HG02852 (cell line): ENCODE results near the gene CSF1R.

ENCODE experiments used
- ATAC-seq: cut with Tn5 transposase; IDR thresholded peaks from one replicate; pipeline ENCODE4 v1.9.1; 2021; ENCODE audit warnings: mild to moderate bottlenecking, moderate library complexity; ENCODE audit not compliant: unreplicated experiment

Gene CSF1R

DNA sequence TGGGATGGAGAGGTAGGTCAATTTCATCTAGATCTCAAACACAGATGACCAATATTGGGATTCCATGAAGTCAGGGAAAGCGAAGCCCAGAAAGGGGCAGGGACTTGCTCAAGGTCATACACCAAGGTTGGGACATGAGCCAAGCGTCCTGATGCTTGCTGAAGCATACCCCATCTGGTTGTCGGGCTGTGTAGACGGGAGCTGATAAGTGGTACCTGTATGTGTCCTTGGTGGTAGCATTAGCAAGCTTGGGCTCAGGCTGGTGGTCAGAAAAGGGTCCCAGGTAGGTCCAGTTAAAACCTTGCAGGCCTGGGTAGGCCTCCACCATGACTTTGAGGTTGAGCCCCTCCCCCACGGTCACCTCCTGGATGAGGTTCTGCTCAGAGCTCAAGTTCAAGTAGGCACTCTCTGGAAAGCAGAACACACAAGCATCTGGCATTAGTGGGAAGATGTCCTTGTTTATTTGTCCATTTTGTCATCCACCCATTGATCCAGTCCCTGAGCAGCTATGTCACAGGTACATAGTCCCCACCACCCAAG is 13.2 kb downstream of the CSF1R start:
- ATAC-seq, result no peak

DNA sequence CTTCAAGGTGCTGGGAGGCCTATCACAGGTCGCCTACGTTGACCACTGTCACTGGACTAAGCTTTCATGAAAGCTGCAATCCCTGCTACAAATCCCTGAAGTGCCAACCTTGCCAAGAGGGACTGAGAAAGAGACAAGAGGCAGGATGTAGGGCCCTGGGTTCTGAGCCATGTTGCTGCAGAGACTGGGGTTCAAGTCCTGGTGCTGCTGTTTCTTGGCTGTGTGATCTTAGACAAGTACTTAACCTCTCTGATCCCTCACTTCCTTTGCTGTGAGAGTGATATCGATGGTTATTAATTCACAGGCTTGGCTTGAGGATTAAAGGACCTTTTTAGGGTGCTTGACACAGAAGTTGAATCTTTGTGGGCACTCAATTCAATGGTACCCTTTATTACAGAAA is 15.5 kb downstream of the CSF1R start:
- no peak for ATAC-seq

DNA sequence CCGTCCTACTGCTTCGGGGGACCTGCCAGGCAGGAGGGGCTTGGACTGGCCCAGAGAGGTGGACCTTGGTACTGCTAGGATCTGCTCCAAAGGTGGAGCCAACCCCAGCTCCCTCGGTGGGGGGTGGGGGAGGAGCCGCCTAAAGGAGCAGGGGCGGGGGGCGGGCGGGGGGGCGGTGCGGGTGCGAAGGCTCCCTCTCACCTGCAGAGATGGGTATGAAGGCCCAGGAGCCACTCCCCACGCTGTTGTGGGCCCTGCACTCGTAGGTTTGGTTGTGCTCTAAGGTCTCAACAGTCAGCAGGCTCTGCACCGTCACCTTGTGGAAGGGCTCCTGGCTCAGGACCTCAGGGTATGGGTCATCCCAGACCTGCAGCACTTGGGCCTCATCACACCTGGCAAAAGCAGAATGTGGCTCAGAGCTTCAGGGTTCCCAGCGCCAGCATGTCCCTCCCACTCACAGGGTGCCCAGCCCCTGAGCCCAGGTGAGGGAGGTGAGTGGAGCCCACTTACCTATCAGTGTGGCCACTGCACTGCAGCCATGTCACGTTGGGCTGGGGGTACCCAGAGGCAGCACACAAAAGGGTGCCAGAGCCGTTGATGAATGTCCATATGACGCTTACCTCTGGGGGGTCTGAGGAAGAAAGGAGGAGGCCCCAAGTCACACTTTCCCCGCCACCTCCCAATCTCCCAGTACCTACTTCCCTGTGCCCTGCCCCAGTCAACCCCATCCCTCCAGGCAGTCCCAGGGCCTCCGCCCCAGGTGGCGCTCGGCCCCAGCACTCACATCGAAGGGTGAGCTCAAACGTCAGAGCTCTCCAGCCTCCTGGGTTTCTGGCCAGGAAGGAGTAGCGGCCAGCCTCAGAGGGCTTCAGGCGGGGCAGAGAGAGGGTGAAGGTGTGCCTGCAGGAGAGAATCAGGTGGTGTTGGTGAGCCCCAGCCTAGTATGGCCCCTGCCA is 16.4 kb downstream of the CSF1R start:
- no peak for ATAC-seq

DNA sequence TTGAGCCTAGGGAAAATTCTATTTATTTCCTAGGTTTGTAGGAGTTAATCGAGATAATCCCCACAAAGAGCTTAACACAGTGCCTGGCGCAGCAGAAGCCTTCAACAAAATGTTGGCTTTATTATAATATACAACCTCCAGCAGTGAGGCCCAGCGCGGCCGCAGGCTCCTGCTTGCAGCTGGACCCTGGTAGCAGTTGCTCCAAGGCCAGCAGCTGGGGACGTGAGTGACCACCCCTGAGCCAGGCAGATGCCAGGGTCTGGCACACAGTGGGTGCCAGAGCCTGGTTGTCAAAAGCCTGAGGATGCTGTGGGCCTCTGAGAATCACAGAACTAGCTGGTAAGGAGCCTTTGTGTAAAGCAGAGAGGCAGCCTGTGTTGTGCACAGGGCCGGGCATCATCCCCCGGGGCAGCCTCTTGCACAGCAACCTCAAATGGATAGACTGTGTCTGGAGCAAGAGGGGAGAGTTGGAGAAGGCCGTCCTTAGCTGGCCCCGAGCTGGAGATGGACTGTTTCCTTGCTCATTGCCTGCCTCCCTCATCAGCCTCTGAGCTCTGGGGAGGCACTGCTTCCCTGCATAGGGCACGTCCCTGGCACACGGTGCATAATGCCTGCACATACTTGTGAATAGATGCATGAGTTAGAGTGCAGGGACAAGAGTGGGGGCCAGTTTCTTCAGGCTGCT is 17.3 kb downstream of the CSF1R start:
- ATAC-seq, result no peak

DNA sequence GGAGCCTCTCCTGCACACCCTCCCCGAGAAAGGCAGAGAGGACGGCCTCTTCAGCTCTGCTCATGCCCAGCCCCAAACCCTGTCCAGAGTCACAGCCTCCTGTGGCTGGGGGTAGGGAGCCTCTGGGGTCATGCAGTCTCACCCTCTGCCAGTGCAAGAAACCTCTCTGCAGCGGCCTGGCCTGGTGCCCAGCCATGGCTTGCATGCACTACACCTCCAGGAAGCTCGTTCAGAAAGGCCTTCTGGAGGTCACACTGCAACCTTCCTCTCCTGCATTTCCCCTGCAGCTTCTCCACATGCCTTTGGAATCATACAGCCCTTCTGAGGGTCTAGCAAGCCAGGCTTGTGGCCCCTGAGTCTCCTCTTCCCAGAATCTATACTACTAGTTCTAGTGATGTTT is 17.9 kb downstream of the CSF1R start:
- no peak for ATAC-seq

DNA sequence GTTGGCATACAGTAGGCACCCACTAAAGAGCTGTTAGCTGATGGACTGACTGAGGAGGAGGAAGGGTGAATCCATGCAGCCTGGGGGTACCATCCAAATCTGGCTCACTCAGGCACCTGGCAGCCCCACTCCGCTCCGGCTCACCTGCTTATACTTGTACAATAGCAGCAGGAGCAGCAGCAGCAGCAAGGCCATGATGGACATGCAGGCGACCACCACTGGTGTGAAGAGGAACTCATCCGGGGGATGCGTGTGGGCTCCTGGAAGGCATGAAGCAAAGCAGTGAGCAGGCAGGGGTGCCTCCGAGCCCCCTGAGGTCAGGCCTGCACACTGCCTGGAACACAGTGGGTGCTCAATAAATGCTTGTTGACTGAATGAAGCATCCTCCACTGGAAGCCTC is 18.3 kb downstream of the CSF1R start:
- ATAC-seq, result no peak

DNA sequence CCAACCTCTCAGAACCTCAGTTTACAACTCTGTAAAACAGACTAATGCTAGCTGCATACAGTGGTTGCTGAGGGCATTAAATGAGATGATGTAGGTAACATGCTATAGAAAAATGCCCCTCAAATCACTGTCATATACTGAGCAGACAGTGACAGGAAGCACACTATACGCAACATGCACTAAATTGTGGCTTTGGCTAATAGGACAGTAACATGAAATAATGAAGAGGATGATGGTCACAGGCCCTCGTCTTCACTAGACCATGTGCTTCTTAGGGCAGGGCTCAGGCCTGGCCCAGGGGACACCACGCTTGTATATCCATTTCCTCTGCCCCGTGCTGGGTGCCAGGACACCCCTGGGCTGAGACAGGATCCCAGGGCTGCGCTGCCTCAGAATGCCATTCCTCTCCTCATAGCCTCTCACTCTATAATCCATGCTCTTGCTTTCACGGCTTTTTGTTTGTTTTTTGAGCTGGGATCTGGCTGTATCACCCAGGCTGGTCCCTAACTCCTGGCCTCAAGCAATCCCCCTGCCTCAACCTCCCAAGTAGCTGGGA is 18.9 kb downstream of the CSF1R start:
- no peak for ATAC-seq

DNA sequence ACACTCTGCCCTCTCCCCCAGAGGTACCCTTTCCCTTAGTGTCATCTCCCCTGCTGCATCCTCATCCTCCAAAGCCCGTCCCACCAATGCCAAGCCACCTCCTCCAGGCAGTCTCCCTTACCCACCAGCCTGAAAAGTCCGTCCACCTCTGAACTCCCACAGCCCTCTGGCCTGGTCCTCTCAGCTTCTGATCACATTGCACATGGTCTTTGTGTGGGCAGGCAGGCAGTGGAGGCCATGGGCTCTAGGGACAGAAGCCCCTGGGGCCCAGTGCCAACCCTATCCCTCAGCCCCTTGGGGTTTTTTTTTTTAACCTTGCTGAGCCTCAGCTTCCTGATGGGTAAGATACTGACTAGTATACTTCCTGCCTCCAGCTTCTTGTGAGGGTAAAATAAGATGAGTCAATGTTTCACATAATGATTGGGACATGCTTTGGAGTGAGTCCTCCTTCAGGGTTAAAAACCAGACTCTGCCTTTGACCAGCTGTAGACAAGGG is 19.4 kb downstream of the CSF1R start:
- no peak for ATAC-seq

DNA sequence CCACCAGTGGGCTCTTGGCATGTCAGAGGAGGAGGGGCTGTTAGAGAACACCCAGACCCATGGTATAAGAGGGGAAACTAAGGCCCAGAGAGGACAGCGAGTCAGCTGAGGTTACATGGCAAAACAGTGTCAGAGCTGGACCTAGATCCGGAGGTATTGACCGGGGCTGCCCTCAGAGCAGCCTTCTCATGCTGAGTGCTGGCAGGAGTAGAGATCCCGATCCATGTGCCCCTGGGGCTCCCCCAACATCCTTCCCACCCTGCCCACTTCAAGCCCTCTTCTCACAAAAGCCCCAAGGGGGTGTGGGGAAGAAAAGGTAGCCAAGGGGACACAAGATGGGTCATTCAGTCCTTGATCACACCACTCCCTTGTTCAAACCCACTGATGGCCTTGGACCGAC is 19.9 kb downstream of the CSF1R start:
- ATAC-seq, result no peak

DNA sequence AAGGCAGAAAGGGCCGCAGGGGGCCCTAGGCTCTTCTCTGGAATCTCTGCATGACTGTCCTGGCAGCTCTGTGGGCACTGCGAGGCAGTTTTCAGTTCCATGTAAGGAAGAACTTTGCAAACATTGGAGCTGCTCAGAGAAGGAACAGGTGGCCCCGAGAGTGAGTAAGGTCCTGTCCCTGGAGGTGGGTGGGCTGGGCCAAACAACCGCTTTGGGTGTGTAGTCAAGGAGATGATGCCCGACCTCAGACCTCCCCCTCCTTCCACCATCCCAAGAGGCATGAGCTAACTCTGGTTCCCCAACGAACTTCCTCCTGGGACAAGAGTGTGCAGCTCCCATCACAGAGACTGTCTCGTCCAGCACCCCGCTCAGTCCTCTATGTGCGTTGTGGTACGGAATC is 20.5 kb downstream of the CSF1R start:
- no peak for ATAC-seq

DNA sequence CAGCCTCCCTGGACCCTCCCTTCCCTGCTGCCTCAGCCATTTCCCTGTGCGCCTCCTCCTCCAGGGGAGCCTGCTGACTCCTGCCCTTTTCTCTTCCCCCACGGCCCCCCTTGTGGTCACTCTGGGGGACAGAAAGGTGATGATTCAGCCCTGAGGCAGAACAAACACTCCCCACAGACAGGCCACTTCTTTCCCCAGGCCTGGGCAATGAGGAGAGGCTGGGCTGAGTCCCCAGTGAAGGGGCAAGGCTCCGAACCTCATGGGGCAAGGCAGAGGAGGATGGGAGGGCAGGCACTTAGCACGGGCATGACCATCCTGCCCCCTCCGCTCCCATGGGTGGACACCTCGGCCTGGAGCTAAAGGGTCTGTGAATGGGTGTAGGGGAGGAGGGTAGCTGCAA is 21.0 kb downstream of the CSF1R start:
- no peak for ATAC-seq

DNA sequence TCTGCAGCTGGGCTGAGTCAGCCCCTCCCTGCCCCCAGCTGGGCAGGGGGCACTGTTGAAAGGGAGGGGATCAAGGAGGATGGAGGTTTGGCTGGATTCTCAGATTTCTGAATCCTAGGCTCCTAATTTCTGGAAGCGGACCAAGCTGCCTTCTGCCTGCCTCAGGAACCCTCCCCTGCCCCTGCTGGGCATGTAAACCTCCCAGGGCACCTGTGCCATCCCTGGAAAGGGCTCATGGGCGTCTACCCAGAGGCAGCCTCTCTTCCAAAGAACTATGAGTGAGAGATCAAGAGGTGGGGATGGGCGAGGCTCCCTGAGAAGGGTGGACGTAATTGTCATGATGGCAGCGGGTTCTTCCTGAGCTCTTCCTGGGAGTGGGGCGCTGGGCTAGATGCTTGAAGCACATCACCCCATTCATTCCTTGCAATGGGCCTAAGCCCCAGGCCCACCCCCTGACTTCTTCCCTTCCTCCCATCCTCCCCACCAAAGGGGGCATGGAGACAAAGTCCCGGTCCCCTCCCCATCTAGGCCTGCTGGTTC is 21.6 kb downstream of the CSF1R start:
- no peak for ATAC-seq

DNA sequence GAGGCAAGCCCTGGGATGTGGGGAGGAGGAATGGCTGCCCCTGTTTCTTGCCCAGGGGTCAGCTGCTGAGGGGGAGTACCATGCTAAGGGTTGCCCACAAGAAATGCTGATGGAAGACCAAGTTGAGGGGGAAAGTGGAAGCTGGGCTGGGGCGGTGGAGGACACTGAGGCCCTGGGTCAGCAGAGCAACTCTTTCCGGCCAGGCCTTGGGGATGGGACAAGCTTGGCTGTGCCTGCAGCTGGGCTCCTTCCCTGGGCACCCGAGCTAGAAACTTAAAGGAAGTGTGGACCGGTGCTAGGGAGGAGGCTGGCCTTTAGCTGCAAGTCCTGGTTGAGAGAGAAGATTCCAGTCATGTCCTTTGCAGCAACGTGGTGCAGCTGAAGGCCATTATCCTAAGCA is 22.7 kb downstream of the CSF1R start:
- no peak for ATAC-seq

DNA sequence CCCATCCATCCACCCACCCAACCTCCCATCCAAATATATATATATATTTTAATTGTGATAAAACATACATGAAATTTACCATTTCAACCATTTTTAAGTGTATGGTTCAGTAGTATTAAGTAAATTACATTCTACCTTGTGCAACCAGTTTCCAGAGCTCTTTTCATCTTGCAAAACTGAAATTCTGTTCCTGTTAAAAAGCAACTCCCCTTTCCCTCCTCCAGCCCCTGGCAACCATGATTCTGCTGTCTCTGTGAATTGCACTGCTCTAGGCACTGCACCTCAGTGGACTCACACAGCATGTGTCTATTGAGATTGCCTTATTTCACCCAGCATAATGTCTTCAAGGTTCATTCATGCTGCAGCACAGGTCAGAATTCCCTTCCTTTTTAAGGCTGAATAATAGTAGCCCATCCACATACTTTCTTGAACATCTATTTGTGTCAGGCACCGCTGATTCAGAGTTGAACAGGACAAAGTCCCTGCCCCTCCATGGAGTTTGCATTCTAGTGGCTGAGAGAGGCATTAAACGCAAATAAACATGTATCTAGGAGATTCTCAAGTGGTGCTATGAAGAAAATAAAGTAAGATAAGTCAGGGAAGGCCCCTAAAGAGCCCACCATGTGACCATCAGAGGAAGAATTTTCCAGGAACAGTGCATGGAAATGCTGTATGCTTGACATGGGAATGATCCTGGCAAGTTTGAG is 24.0 kb downstream of the CSF1R start:
- ATAC-seq, result no peak

DNA sequence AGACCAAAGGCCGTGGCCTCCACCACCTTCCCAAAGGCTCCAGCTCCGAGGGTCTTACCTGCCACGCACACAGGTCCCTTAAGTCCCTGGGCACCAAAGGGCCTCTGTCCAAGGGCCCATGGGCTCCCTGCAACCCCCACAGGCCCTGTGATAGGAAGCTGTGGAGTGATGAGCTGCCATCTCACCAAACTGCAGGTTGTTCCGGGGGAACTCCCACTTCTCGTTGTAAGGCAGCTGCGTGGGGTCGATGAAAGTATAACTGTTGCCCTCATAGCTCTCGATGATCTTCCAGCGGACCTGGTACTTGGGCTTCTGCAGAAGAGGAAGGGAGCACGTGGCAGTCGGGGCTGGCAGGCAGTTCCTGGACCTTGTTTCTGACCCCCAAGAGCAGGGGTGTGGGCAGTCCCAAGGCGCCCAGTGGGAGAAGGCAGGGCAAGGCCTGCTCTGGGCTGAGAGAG is 24.8 kb downstream of the CSF1R start:
- ATAC-seq, result no peak

DNA sequence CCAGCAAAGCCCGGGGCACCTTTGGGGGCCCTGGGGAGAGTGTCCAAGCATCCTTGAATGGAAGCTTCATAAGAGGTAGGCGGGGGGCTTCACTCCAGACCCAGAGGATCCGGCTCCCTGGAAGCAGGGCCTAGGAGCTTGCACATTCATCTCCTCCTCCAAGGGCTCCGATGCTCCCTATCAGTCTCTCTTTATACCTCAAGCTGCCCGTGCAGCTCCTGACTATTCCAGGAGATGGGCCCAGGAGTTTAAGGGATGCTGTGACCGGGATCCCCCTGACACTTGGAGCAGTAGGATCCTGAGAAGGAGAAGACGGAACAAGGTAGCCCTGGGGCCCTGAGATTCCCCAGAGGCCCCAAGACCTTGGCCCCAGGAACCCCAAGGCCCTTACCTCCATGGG is 25.9 kb downstream of the CSF1R start:
- ATAC-seq, result no peak

DNA sequence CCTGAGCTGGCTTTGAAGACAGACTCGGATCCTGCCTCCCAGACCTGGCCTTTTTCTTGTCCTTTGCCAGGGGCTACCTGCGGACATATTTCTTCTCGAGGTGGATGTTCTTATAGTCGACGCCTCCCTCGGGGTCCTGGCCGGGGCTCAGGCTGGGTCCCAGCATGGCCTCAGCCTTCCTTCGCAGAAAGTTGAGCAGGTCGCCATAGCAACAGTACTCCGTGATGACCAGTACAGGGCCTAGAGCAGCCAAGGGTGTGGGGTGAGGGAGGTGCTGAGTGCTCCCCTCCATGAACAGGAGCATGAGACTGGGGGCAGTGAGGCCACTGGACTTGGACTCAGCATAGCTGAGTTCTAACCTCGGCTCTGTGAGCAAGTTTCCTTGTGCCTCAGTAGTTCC is 26.7 kb downstream of the CSF1R start:
- ATAC-seq, result no peak

DNA sequence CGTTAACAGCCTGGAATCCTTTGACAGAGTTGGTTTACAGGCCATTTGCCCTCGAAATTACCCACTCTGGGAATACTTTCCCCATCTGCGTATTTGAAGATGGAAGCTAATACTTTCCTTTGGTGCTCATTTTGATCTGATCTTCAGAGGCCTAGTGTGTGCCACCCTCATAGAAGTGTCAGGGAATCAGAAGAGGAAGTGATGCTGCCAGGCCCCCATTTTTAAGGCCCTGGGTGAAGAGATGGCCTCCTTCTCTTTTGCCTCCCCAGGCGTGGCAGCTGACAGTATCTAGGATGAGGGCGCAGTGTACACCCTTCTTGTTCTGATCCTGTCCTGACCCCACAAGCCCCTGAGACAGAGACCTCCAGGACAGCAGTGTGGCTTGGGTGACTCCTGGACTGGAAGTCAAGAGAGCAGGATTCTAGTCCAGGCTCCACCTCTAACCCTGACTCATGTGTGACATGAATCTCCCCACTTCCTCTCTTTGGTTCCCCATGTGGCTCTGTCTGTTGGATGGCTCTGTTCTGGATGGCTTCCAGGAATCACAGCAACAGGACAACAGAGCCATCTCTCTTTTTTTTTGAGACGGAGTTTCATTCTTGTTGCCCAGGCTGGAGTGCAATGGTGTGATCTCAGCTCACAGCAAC is 27.8 kb downstream of the CSF1R start:
- ATAC-seq, result no peak

DNA sequence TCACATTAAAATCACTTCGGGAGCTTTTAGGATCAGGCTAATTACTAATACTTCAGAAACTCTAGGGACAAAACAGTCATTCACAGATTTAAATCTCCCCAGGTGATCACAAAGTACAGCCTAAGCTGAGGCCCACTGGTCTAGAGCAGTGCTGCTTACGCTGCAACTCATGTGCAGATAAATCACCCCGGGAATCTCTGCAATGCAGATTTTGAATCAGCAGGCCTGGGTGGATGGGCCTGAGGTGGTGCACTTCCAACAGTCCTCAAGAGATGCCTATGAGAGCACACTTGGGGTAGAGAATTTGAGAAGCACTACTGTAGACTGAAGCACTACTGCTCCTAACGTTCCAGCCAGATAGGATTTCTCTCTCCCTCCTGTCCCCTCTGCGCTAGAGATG is 28.4 kb downstream of the CSF1R start:
- ATAC-seq, result no peak

DNA sequence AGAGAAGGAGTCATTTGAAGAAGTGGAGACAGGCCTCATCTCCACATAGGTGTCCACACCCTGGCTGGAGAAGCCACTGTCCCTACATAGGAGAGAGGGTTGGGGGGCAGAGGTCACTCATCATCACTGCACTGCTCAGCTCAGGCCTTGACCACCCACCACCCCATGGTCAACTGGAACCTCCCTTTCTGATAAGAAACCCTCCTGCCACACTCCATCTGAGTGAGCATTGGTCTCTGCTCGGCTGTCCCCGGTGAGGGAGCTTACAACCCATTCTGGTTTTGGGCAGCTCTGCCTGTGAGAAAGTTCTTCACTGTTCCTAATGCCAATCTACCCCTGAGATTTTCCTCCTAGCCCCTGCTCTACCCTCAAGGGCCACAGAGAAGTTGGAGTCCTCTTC is 28.8 kb downstream of the CSF1R start:
- ATAC-seq, result no peak
